ENCODE measurements around the gene ETFB. TPM values are rescaled to one million over a fixed set of nuclear protein-coding genes. Genes with fewer than 3 reads are reported as not detected.

ETFB gene
- total and polyA plus RNA-seq, 2 experiments from 2014 or later: 203 to 433 TPM

DNA sequence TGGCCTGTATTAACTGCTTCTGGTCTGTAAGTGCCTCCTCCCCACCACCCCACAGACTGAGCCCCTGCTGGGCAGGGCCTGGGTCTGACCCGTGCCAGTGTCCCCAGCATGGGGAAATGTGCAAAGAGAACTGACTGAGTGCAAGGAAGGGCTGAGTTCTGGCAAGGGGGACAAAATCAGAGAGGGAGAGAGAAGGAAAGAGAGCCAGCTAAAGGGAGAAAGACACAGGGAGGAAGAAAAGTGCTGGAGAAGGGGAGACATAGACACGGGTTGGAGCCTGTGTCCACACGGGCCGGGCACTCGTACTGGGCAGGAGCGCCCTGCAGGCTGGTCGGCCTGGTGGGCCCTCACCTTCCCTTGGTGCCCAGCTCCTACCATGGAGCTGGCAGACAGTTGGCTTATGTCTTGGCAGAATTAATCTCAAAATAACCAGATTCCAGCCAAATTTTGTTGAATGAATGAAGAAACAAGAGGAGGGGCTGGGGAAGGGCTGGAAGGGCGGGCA, 5.0 kb upstream of the ETFB start:
- no peak for TF ChIP-seq CTCF (IDR thresholded peaks at IDR 0.05; ENCODE audit: low read depth, low read length)
- Histone ChIP-seq H3K27me3 (no peaks in the 10 kb centered on the region), H3K4me1 (ENCODE audit: low read depth) (peaks cover 4% of the 10 kb centered on the region), H3K4me3 (no peak overlapping the region), H3K36me3 (no peaks in the 10 kb centered on the region), H3K9me3 (ENCODE audit: low read depth) (no peaks in the 10 kb centered on the region), H3K27ac (no peak overlapping the region)
- no peak for DNase-seq (ENCODE audit: low read depth in 1 of 2, low spot score in 1 of 2)

GRCh38 chr19:51370230-51370629, 4.0 kb upstream of the ETFB start:
- H3K27ac ChIP-seq: no peak overlapping the region
- peaks cover 5% of the 10 kb centered on the region for H3K4me1 ChIP-seq (ENCODE audit: low read depth)
- no peaks in the 10 kb centered on the region for H3K36me3 ChIP-seq
- TF ChIP-seq CTCF (IDR thresholded peaks at IDR 0.05; ENCODE audit: low read depth, low read length): no peak
- no peak for DNase-seq (ENCODE audit: low read depth in 1 of 2, low spot score in 1 of 2)
- no peaks in the 10 kb centered on the region for H3K27me3 ChIP-seq
- H3K9me3 ChIP-seq (ENCODE audit: low read depth): no peaks in the 10 kb centered on the region
- no peak overlapping the region for H3K4me3 ChIP-seq

GRCh38 chr19:51368366-51369282, 2.4 kb upstream of the ETFB start, which contains the start of gene CLDND2:
CLDND2 (minus strand) TSS chr19:51369003; CDS start chr19:51368577, 426 bp downstream.
- TF ChIP-seq CTCF (IDR thresholded peaks at IDR 0.05; ENCODE audit: low read depth, low read length): no peak
- Histone ChIP-seq H3K27me3 (no peaks in the 10 kb centered on the region), H3K4me3 (peak within 1 kb of the TSS; percentile 55), H3K36me3 (no peaks in the 10 kb centered on the region), H3K4me1 (ENCODE audit: low read depth) (peaks cover 8% of the 10 kb centered on the region), H3K9me3 (ENCODE audit: low read depth) (no peaks in the 10 kb centered on the region), H3K27ac (peak within 1 kb of the TSS; percentile 55)
- DNase-seq (ENCODE audit: low read depth in 1 of 2, low spot score in 1 of 2): no peak

- no peaks in the 10 kb centered on the region for H3K27me3 ChIP-seq
- TF ChIP-seq CTCF (IDR thresholded peaks at IDR 0.05; ENCODE audit: low read depth, low read length): no peak
- peaks cover 8% of the 10 kb centered on the region for H3K4me1 ChIP-seq (ENCODE audit: low read depth)
- H3K4me3 ChIP-seq: peak overlapping the region; percentile 55
- H3K27ac ChIP-seq: peak overlapping the region; percentile 90
- DNase-seq (ENCODE audit: low read depth in 1 of 2, low spot score in 1 of 2): peak; percentile 99 to 100
- no peaks in the 10 kb centered on the region for H3K36me3 ChIP-seq
- H3K9me3 ChIP-seq (ENCODE audit: low read depth): no peaks in the 10 kb centered on the region
These were observed 1.6 kb upstream of the ETFB start for GRCh38 chr19:51367565-51368365.

DNA sequence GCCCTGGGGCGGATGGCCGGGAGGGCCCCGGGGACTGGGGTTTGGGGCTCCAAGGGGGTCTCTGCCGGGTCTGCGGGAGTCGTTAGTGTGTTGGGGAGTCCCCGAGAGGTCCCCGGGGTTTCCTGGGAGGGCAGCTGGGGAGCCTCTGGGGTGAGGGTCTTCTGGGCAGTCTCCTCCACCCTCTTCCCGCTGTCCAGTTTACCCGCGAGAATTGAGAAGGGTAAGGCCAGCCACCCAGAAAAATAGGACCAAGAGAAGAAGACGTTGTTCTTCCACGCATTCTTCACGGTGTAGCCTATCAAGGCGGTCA, 1.0 kb upstream of the ETFB start:
- TF ChIP-seq CTCF (IDR thresholded peaks at IDR 0.05; ENCODE audit: low read depth, low read length): no peak
- peak overlapping the region; percentile 55 for H3K4me3 ChIP-seq
- no peaks in the 10 kb centered on the region for H3K27me3 ChIP-seq
- no peaks in the 10 kb centered on the region for H3K9me3 ChIP-seq (ENCODE audit: low read depth)
- no peaks in the 10 kb centered on the region for H3K36me3 ChIP-seq
- peaks cover 8% of the 10 kb centered on the region for H3K4me1 ChIP-seq (ENCODE audit: low read depth)
- no peak for DNase-seq (ENCODE audit: low read depth in 1 of 2, low spot score in 1 of 2)
- H3K27ac ChIP-seq: peak overlapping the region; percentile 90

All from cardiac muscle cell (in vitro differentiated cells and primary cell).